ENCODE results near the gene TLE2. TPM values are rescaled to one million over a fixed set of nuclear protein-coding genes. Genes with fewer than 3 reads are reported as not detected.
A peak's percentile ranks its signal among the peaks of the same experiment; 100 is the strongest.

The TLE2 gene
- total RNA-seq, 1 donor from 2014 or later, result 13.7 TPM

DNA sequence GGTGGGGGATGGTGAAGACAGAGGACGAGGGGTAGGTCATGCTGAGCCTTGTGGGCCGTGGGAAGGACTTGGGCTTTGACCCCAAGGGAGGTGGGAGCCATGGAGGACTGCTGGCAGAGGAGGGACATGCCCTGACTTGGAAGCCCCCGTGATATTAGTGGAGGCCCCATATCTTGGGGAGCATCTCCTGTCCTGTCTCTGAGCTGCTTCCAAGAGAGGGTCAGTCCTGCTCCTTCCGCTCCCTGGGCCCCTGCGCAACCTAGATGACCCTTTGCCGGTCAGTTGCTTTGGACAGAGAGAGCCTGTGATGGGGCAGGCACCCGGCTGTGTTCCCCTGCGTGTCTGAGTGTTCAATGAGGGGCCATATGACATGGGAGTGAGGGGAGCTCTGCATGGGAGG lies 46.5 kb downstream of the TLE2 start:
- Mint-ChIP-seq H3K4me1 (ENCODE audit: low read depth) (peaks cover 34% of the 10 kb centered on the region), H3K36me3 (ENCODE audit: low read depth) (no peaks in the 10 kb centered on the region), H3K9me3 (ENCODE audit: low read depth) (no peaks in the 10 kb centered on the region), H3K27me3 (ENCODE audit: low read depth) (peaks cover 6% of the 10 kb centered on the region), H3K4me3 (ENCODE audit: unreplicated experiment) (no peak overlapping the region), H3K27ac (ENCODE audit: unreplicated experiment) (no peak overlapping the region)
- TF ChIP-seq, protein P1, sequence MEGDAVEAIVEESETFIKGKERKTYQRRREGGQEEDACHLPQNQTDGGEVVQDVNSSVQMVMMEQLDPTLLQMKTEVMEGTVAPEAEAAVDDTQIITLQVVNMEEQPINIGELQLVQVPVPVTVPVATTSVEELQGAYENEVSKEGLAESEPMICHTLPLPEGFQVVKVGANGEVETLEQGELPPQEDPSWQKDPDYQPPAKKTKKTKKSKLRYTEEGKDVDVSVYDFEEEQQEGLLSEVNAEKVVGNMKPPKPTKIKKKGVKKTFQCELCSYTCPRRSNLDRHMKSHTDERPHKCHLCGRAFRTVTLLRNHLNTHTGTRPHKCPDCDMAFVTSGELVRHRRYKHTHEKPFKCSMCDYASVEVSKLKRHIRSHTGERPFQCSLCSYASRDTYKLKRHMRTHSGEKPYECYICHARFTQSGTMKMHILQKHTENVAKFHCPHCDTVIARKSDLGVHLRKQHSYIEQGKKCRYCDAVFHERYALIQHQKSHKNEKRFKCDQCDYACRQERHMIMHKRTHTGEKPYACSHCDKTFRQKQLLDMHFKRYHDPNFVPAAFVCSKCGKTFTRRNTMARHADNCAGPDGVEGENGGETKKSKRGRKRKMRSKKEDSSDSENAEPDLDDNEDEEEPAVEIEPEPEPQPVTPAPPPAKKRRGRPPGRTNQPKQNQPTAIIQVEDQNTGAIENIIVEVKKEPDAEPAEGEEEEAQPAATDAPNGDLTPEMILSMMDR (IDR thresholded peaks at IDR 0.05), result no peak
- no peak for DNase-seq (ENCODE audit: low spot score)

DNA sequence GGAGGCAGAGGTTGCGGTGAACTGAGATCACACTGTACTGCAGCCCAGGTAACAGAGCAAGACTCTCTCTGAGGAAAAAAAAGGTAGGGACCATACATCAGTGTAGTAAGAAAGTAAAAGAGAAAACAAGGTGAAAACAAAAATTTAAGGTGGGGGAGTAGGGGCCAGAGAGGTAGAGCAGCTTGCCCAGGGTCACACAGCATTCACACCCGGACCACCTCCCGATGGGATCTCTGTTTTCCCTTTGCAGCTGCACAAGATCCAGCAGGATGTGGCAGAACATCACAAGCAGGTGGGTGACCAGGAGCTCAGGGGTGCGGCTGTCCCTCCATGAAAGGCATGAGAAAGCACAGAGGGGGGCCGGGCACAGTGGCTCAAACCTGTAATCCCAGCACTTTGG lies 47.2 kb downstream of the TLE2 start:
- H3K27me3 Mint-ChIP-seq (ENCODE audit: low read depth), result peaks cover 5% of the 10 kb centered on the region
- no peak overlapping the region for H3K4me3 Mint-ChIP-seq (ENCODE audit: unreplicated experiment)
- TF ChIP-seq, protein P1 (IDR thresholded peaks at IDR 0.05), result no peak
- H3K4me1 Mint-ChIP-seq (ENCODE audit: low read depth), result peaks cover 34% of the 10 kb centered on the region
- no peak overlapping the region for H3K27ac Mint-ChIP-seq (ENCODE audit: unreplicated experiment)
- no peak for DNase-seq (ENCODE audit: low spot score)
- no peaks in the 10 kb centered on the region for H3K9me3 Mint-ChIP-seq (ENCODE audit: low read depth)
- H3K36me3 Mint-ChIP-seq (ENCODE audit: low read depth), result no peaks in the 10 kb centered on the region

- H3K4me3 Mint-ChIP-seq (ENCODE audit: unreplicated experiment), result no peak overlapping the region
- H3K36me3 Mint-ChIP-seq (ENCODE audit: low read depth), result no peaks in the 10 kb centered on the region
- DNase-seq (ENCODE audit: low spot score), result no peak
- peaks cover 37% of the 10 kb centered on the region for H3K4me1 Mint-ChIP-seq (ENCODE audit: low read depth)
- H3K27me3 Mint-ChIP-seq (ENCODE audit: low read depth), result peaks cover 12% of the 10 kb centered on the region
- H3K27ac Mint-ChIP-seq (ENCODE audit: unreplicated experiment), result no peak overlapping the region
- no peaks in the 10 kb centered on the region for H3K9me3 Mint-ChIP-seq (ENCODE audit: low read depth)
- TF ChIP-seq, protein P1 (IDR thresholded peaks at IDR 0.05), result no peak
These were observed 50.3 kb downstream of the TLE2 start for GRCh38 chr19:2978772-2979171.

GRCh38 chr19:2978166-2978767 lies 50.8 kb downstream of the TLE2 start:
- peaks cover 32% of the 10 kb centered on the region for H3K4me1 Mint-ChIP-seq (ENCODE audit: low read depth)
- TF ChIP-seq, protein P1 (IDR thresholded peaks at IDR 0.05), result no peak
- no peaks in the 10 kb centered on the region for H3K36me3 Mint-ChIP-seq (ENCODE audit: low read depth)
- H3K4me3 Mint-ChIP-seq (ENCODE audit: unreplicated experiment), result no peak overlapping the region
- no peak overlapping the region for H3K27ac Mint-ChIP-seq (ENCODE audit: unreplicated experiment)
- H3K27me3 Mint-ChIP-seq (ENCODE audit: low read depth), result peaks cover 12% of the 10 kb centered on the region
- H3K9me3 Mint-ChIP-seq (ENCODE audit: low read depth), result no peaks in the 10 kb centered on the region
- no peak for DNase-seq (ENCODE audit: low spot score)

- peaks cover 12% of the 10 kb centered on the region for H3K27me3 Mint-ChIP-seq (ENCODE audit: low read depth)
- no peaks in the 10 kb centered on the region for H3K36me3 Mint-ChIP-seq (ENCODE audit: low read depth)
- DNase-seq (ENCODE audit: low spot score), result no peak
These were observed 51.3 kb downstream of the TLE2 start for GRCh38 chr19:2977746-2978138.

More at GRCh38 chr19:2977746-2978138, 51.3 kb downstream of the TLE2 start:
- Mint-ChIP-seq H3K4me3 (ENCODE audit: unreplicated experiment) (peak overlapping the region; percentile 90), H3K9me3 (ENCODE audit: low read depth) (no peaks in the 10 kb centered on the region), H3K27ac (ENCODE audit: unreplicated experiment) (peak overlapping the region; percentile 41), H3K4me1 (ENCODE audit: low read depth) (peaks cover 26% of the 10 kb centered on the region)
- TF ChIP-seq, protein P1 (IDR thresholded peaks at IDR 0.05), result no peak

Measured in chondrocyte (in vitro differentiated cells).